HepG2 (cell line): Measurements from ENCODE around the gene TMEM9. TPM values are rescaled to one million over a fixed set of nuclear protein-coding genes. Genes with fewer than 3 reads are reported as not detected.

Experiments used
- AKNA ChIP-seq: sonication (generic); formaldehyde crosslinking; IDR thresholded peaks from 2 replicates; pipeline ENCODE4 v1.4.0; 2020; ENCODE audit warnings: missing genetic modification reagents, borderline replicate concordance
- CREB1 ChIP-seq, 2 experiments: fragments of 450-650 bp in 1 of 2; IDR thresholded peaks; 2 replicates each; pipeline ENCODE4 v1.6.1; 2016 to 2017; ENCODE audit warnings: control low read depth in 1 of 2, mild to moderate bottlenecking in 1 of 2, missing compliant biosample characterization in 1 of 2, missing genetic modification characterization in 1 of 2
- DZIP1 ChIP-seq: sonication (generic); formaldehyde crosslinking; IDR thresholded peaks from 2 replicates; pipeline ENCODE4 v1.5.0; 2020; ENCODE audit warnings: mild to moderate bottlenecking, missing genetic modification reagents
- ESRRA ChIP-seq: sonication (generic); formaldehyde crosslinking; IDR thresholded peaks from 2 replicates; pipeline ENCODE4 v1.5.1; 2020; ENCODE audit warnings: mild to moderate bottlenecking, low read depth, missing genetic modification reagents
- HCFC1 ChIP-seq: fragments of 150-350 bp; IDR thresholded peaks from 2 replicates; pipeline ENCODE4 v1.6.1; 2014; ENCODE audit warnings: low read depth, low read length
- MEIS2 ChIP-seq: sonication (generic); formaldehyde crosslinking; IDR thresholded peaks from 2 replicates; pipeline ENCODE4 v1.9.0; 2021; ENCODE audit warnings: mild to moderate bottlenecking, missing genetic modification reagents
- MIXL1 ChIP-seq: IDR thresholded peaks from 2 replicates; pipeline ENCODE4 v1.6.1; 2016
- NR3C1 ChIP-seq: sonication (generic); formaldehyde crosslinking; IDR thresholded peaks from 2 replicates; pipeline ENCODE4 v1.4.0; 2020; ENCODE audit warnings: missing genetic modification reagents
- PATZ1 ChIP-seq: sonication (generic); formaldehyde crosslinking; IDR thresholded peaks from 2 replicates; pipeline ENCODE4 v1.4.0; 2020; ENCODE audit warnings: missing genetic modification reagents
- PITX1 ChIP-seq: sonication (generic); formaldehyde crosslinking; IDR thresholded peaks from 2 replicates; pipeline ENCODE4 v1.5.1; 2020; ENCODE audit warnings: mild to moderate bottlenecking, missing genetic modification reagents
- POLR2A ChIP-seq, 2 experiments: IDR thresholded peaks; 2 replicates each; pipeline ENCODE4 v1.6.1; 2011; ENCODE audit warnings: low read depth in 2 of 2, low read length in 2 of 2, mild to moderate bottlenecking in 1 of 2, moderate library complexity in 1 of 2; ENCODE audit not compliant: insufficient read depth in 1 of 2
- POLR2G ChIP-seq: fragments of 200-400 bp; formaldehyde crosslinking; IDR thresholded peaks from 2 replicates; pipeline ENCODE4 v1.6.1; 2018; ENCODE audit warnings: mild to moderate bottlenecking, low read depth, low read length, moderate library complexity
- RAD51 ChIP-seq: fragments of 450-650 bp; IDR thresholded peaks from 2 replicates; pipeline ENCODE4 v1.6.1; 2016; ENCODE audit warnings: borderline replicate concordance
- RARG ChIP-seq: sonication (generic); formaldehyde crosslinking; IDR thresholded peaks from 2 replicates; pipeline ENCODE4 v1.4.0; 2020; ENCODE audit warnings: low read depth, mild to moderate bottlenecking, missing genetic modification reagents
- SALL2 ChIP-seq: sonication (generic); formaldehyde crosslinking; IDR thresholded peaks from 2 replicates; pipeline ENCODE4 v1.8.1; 2023; ENCODE audit warnings: mild to moderate bottlenecking, missing genetic modification reagents, inconsistent platforms
- STAT5B ChIP-seq: sonication (generic); formaldehyde crosslinking; IDR thresholded peaks from 2 replicates; pipeline ENCODE4 v1.4.0; 2020; ENCODE audit warnings: missing genetic modification reagents
- ZFY ChIP-seq: sonication (generic); formaldehyde crosslinking; IDR thresholded peaks from 2 replicates; pipeline ENCODE4 v1.4.0; 2020; ENCODE audit warnings: missing genetic modification reagents
- ZNF550 ChIP-seq: sonication (generic); formaldehyde crosslinking; IDR thresholded peaks from 2 replicates; pipeline ENCODE4 v1.4.0; 2020; ENCODE audit warnings: mild to moderate bottlenecking, missing genetic modification reagents, borderline replicate concordance
- ZNF557 ChIP-seq: sonication (generic); formaldehyde crosslinking; IDR thresholded peaks from 2 replicates; pipeline ENCODE4 v1.4.0; 2020; ENCODE audit warnings: missing genetic modification reagents
- ZNF563 ChIP-seq: sonication (generic); formaldehyde crosslinking; IDR thresholded peaks from 2 replicates; pipeline ENCODE4 v1.8.0; 2022; ENCODE audit warnings: mild to moderate bottlenecking, moderate library complexity, missing genetic modification reagents
- ZNF572 ChIP-seq: sonication (generic); formaldehyde crosslinking; IDR thresholded peaks from 2 replicates; pipeline ENCODE4 v1.5.1; 2020; ENCODE audit warnings: mild to moderate bottlenecking, missing genetic modification reagents
- ZSCAN21 ChIP-seq: sonication (generic); formaldehyde crosslinking; IDR thresholded peaks from 2 replicates; pipeline ENCODE4 v1.8.0; 2022; ENCODE audit warnings: mild to moderate bottlenecking, missing genetic modification reagents, moderate library complexity, borderline replicate concordance
- polyA plus RNA-seq, 8 experiments: library from polyadenylated mRNA; depleted of rRNA in 3 of 8; stranded (reverse) in 7 of 8; unstranded in 1 of 8; fragments of >200 nt; fragmentation: Illumina TruSeq in 4 of 8; extraction: Trizol in 4 of 8; gene quantifications; 2 replicates each; pipeline versions ENCODE4 v1.2.1 to v1.2.3, GENCODE V29; 2011 to 2016; ENCODE audit warnings: low read depth in 4 of 8, missing spikeins in 1 of 8, mixed read lengths in 1 of 8; ENCODE audit not compliant: insufficient read depth in 1 of 8
- total RNA-seq, 5 experiments: library from RNA; depleted of rRNA; stranded (reverse); fragments of >200 nt; fragmentation: Illumina TruSeq; extraction: Trizol; gene quantifications; 2 replicates each; pipeline ENCODE4 v1.2.3, GENCODE V29; 2016; ENCODE audit warnings: low read depth in 1 of 5

TMEM9 gene
- total and polyA plus RNA-seq, 2 of the 13 experiments (the other 11 are each of a cell fraction or from before 2014, with no cell fraction given): 60.9 to 102 TPM

GRCh38 chr1:201154389-201155165 lies at the start of gene TMEM9 (continued):
- TF ChIP-seq SALL2 (CRISPR knock-in tag) (no peak), STAT5B (CRISPR knock-in tag) (no peak), RAD51 (no peak), ZSCAN21 (CRISPR knock-in tag) (0 out of 2 replicates have a peak, but pooled peaks have one; percentile 24), ZNF572 (CRISPR knock-in tag) (no peak), AKNA (CRISPR knock-in tag) (no peak), PATZ1 (no peak), CREB1 (IDR thresholded peaks at IDR 0.05) (peak; percentile 46; the same call in 1 of the 2 replicates), CREB1 (CRISPR knock-in tag; IDR thresholded peaks at IDR 0.05) (no peak), NR3C1 (CRISPR knock-in tag) (no peak), POLR2A (IDR thresholded peaks at IDR 0.05; ENCODE audit: insufficient read depth in 1 of 2, low read depth in 2 of 2, low read length in 2 of 2) (peak; percentile 52 to 55; a peak in 2 of 4 replicates), DZIP1 (CRISPR knock-in tag) (no peak), MIXL1 (CRISPR knock-in tag) (no peak), POLR2G (peak; percentile 53; the same call in 1 of the 2 replicates), HCFC1 (no peak), MEIS2 (CRISPR knock-in tag) (no peak), RARG (no peak), ZNF557 (CRISPR knock-in tag) (no peak), PITX1 (no peak), ESRRA (CRISPR knock-in tag) (no peak), ZNF563 (no peak), ZNF550 (CRISPR knock-in tag) (no peak), ZFY (CRISPR knock-in tag) (peak; percentile 5)
